HG02938 (cell line): Measurements from ENCODE around the gene PTPRZ1.
A peak's percentile ranks its signal among the peaks of the same experiment; 100 is the strongest.

ENCODE experiments used
- ATAC-seq: cut with Tn5 transposase; IDR thresholded peaks from one replicate; pipeline ENCODE4 v1.9.1; 2021; ENCODE audit warnings: mild to moderate bottlenecking, moderate library complexity; ENCODE audit not compliant: unreplicated experiment

The PTPRZ1 gene

DNA sequence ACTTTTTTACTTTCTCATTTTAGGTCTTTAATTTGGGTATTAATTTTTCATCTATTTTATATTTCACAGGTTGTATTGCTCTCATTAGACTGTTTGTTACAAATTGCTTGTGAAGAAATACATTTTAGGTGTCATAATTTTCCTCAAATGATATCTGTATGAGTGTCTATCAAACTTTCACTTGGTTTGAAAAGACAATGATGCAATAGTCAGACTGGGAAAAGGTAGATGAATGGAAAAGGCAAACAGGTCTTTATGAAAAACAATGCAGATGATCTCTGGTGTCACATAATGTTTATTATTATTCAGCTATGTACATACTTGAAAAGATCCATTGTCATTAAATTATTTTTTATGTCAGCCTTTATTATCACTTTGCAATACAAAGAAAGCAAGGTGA, 80.2 kb downstream of the PTPRZ1 start:
- ATAC-seq, result no peak

DNA sequence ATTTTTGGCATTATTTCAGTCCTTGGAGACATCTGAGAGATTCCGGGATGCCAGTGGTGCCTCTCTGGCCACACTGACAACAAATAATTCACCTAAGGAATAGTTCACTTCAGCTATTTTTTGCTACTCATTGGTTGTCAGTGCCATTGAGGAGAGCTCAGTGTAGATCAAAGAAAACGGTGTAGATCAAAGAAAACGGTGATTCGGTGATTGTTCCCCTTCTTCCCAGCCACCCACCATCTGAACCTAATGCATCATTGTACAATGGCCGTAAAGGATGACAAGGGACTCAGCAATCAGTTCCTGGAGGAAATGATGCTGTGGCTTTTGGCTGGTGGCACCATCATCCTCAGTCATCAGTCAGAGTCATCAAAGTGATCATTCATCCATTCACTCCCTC, 80.6 kb downstream of the PTPRZ1 start:
- no peak for ATAC-seq

GRCh38 chr7:121954803-121955202, 81.8 kb downstream of the PTPRZ1 start:
- ATAC-seq, result peak; percentile 45

DNA sequence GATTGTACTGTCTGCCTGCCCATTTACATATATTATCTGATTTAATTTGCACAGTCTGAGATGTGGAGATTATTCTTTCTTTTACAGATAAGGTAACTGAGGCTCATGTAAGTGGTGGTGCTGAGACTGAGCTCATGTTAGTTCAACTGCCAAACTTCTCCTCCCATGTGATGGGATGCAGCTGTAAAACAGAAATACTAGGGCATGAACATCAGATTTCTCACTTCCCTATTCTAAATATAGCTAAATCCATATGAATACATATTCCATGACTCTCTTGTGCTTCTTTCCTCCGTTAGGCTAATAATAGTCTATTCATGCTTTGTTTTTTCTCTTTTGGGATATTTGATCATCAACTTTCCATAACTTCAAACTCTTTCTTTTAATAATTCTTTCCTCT, 84.7 kb downstream of the PTPRZ1 start:
- ATAC-seq, result no peak

DNA sequence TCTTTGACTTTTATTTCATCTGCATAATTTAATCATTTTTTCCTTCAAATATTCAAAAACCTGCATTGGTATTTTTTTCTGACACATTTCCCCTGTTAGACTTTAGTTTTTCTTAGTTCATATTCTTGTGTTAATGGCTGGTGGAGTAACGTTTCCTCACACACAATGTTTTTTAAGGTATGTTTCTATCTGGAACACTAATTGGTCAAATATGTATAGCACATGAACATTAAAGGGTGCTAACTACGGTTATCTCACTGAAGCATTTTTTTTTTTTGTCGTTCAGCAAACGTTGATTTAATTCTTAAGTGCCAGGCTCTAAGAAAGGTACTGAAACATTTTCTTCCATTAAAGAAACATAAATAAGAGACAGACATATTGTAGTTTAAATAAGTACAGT, 87.7 kb downstream of the PTPRZ1 start:
- no peak for ATAC-seq

- ATAC-seq, result no peak
Observed at GRCh38 chr7:121961089-121961867, 88.3 kb downstream of the PTPRZ1 start.

- ATAC-seq, result no peak
Observed at GRCh38 chr7:121966276-121966934, 93.4 kb downstream of the PTPRZ1 start.

DNA sequence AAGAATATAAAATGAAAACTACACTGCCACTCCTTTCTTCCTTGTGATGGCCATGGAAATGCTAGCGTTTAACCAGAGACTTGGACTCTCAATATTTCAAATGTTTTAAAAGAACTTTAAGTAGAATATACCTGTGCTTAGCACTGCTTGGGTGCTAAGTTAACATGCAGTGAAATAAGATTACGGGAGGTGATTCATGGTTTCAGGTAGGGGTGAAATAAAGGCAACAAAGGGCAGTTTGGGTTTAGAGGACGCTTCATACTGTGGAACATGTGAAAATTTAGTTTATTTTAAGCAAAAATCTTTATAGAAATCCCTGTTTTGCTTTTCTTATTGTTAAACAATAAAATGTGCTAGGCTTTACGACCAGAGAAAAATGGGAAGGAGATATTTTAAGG, 94.0 kb downstream of the PTPRZ1 start:
- ATAC-seq, result no peak

- ATAC-seq, result no peak
Observed at GRCh38 chr7:121985476-121986030, 112.6 kb downstream of the PTPRZ1 start.

DNA sequence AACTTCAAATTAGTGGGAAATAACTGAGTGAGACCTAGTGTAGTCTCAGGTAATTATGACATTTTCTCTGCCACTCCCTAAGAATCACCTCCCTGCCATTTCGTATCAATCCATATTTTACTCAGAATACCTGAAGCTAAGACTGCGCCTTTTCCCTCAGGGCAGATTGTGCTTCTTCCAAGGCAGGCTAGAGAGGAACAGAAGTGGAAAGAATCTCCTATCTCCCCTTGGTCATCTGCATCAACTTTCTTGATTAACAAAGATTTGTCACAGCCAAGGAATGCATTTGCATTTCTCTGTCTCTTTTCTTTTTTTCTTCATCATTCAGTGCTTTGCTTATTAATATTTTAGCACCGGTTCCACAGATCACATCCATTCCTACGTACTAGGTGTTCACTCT, 119.1 kb downstream of the PTPRZ1 start:
- no peak for ATAC-seq

DNA sequence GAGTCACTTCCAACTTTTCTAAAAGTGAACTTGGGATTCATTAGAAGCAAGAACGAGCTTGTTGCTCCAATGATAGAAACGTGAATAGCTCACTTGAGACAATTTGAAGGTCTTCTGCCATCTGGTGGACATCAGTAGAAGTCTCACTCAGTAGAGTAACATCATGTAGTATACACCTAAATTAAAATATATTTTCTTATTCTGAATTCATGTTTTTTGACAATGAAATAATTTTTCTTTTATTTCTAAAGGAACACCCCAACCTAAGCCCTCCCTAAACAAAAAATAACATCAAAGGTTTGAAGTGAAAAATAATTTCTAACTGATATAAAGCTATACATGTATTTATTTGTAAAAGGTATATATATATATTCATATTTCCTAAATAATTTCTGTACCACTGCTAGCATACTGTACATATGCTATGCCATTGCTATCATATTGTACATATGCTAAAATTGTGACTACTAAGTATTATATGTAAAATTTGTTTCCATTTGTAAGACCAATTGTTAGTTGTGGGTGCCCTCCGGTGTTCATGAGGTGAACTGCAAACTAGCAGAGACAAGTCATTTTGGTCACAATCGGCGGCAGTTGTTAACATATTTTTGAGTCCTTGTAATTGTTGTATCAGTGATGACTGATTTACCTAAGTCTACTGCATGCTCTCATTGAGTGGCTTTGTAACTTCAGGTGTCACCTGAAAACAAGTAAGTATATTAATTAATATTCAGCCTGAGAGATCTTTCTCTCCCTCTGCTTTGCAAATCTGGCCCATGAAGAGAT, 121.9 kb downstream of the PTPRZ1 start:
- peak; percentile 98 for ATAC-seq

- ATAC-seq, result no peak
Observed at GRCh38 chr7:122006687-122007086, 133.7 kb downstream of the PTPRZ1 start.

- ATAC-seq, result no peak
Observed at GRCh38 chr7:122010116-122010515, 137.2 kb downstream of the PTPRZ1 start.

DNA sequence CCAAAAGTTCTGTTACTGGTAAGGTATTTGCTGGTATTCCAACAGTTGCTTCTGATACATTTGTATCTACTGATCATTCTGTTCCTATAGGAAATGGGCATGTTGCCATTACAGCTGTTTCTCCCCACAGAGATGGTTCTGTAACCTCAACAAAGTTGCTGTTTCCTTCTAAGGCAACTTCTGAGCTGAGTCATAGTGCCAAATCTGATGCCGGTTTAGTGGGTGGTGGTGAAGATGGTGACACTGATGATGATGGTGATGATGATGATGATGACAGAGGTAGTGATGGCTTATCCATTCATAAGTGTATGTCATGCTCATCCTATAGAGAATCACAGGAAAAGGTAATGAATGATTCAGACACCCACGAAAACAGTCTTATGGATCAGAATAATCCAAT, 140.1 kb downstream of the PTPRZ1 start:
- ATAC-seq, result peak; percentile 46

- ATAC-seq, result no peak
Observed at GRCh38 chr7:122013630-122014029, 140.7 kb downstream of the PTPRZ1 start.

- no peak for ATAC-seq
Observed at GRCh38 chr7:122014697-122015096, 141.7 kb downstream of the PTPRZ1 start.

GRCh38 chr7:122018032-122018431, 145.1 kb downstream of the PTPRZ1 start:
- ATAC-seq, result no peak

DNA sequence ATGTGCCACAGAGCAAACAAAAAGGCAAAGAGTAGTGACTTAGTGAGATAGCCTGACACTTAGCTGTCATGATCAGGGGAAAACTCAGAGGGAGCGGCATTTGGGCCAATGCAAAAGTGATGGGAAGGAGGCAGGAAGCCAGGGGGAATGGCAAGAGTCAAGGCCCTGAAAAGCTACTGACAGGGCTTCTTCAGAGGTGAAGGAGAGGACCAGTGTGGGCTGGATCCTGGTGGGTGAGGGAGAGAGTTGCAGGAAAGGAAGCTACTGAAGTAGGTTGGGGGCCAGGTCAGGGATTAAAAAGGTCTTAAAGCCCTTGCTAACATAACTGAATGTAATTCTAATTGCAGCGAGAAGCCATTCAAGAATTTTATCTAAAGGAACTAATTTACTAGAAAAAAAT, 154.1 kb downstream of the PTPRZ1 start:
- ATAC-seq, result no peak

DNA sequence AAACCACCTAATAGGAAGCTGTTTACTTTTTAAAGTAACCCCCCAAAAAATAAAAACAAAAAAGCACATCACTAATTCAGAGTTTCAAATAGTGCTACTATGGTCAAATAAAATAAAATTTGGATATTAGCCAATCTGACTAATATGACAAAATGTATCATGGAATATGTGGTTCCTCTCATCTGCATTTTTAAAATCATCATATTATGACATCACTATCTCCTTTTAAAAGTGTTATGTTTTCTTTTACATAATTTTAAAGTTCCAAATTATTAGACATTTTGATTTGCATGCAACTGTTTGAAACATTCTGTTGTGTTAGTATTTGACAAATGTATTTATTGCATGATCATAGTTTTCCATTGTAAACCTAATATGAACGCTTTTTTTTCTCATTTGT, 160.7 kb downstream of the PTPRZ1 start:
- ATAC-seq, result no peak

GRCh38 chr7:122035876-122036275, 162.9 kb downstream of the PTPRZ1 start:
- ATAC-seq, result no peak

DNA sequence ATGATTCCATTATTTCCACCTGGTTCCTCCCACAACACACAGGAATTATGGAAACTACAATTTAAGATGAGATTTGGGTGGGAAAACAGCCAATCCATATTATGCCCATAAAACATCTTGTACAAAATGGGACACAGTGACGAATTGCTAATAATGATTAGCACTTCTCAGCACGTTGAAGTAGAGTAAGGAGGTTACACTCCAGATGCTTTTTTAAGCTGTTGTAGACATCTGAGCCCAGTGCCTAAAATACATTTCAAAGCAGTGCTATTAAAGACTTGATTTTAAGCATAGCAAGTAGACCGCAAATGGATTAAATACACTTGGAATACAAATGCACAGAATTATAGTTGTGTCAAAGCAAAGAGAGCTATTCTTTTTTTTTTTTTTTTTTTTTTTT, 165.2 kb downstream of the PTPRZ1 start:
- ATAC-seq, result no peak

- ATAC-seq, result no peak
Observed at GRCh38 chr7:122038904-122039303, 165.9 kb downstream of the PTPRZ1 start.
